HEK293T (cell line): ENCODE results near the gene POU2F3.

ENCODE experiments used
- CTCF ChIA-PET: fragments of 350-600 bp; formaldehyde crosslinking; extraction: SDS; loops from one replicate; lab custom pipeline; 2021; ENCODE audit warnings: antibody characterized with exemption, inconsistent platforms; lab: Yijun Ruan, JAX
- POLR2A ChIA-PET: fragments of 350-600 bp; formaldehyde crosslinking; extraction: SDS; loops from one replicate; lab custom pipeline; 2020; ENCODE audit warnings: antibody characterized with exemption, inconsistent platforms; lab: Yijun Ruan, JAX
- DNase-seq: peaks from one replicate; pipeline ENCODE4 v3.0.0; 2012; ENCODE audit warnings: mixed read lengths; ENCODE audit errors: extremely low spot score
- ARNT ChIP-seq: fragments of 450-650 bp; IDR thresholded peaks from 2 replicates; pipeline ENCODE4 v1.6.1; 2017; ENCODE audit warnings: mild to moderate bottlenecking
- BHLHE40 ChIP-seq: fragments of 450-650 bp; IDR thresholded peaks from 2 replicates; pipeline ENCODE4 v1.6.1; 2016; ENCODE audit warnings: mild to moderate bottlenecking, moderate library complexity, borderline replicate concordance
- CTBP1 ChIP-seq: fragments of 450-650 bp; IDR thresholded peaks from 2 replicates; pipeline ENCODE4 v1.6.1; 2016; ENCODE audit warnings: borderline replicate concordance
- ELF4 ChIP-seq: fragments of 450-650 bp; IDR thresholded peaks from 2 replicates; pipeline ENCODE4 v1.6.1; 2017; ENCODE audit warnings: antibody characterized with exemption
- FOXA1 ChIP-seq: fragments of 450-650 bp; IDR thresholded peaks from 2 replicates; pipeline ENCODE4 v1.6.1; 2016; ENCODE audit warnings: mild to moderate bottlenecking
- FOXK2 ChIP-seq: fragments of 450-650 bp; IDR thresholded peaks from 2 replicates; pipeline ENCODE4 v1.6.1; 2016; ENCODE audit warnings: mild to moderate bottlenecking
- FOXM1 ChIP-seq: fragments of 450-650 bp; IDR thresholded peaks from 2 replicates; pipeline ENCODE4 v1.6.1; 2017; ENCODE audit warnings: mild to moderate bottlenecking, borderline replicate concordance
- HDGF ChIP-seq: fragments of 450-650 bp; IDR thresholded peaks from 2 replicates; pipeline ENCODE4 v1.6.1; 2017; ENCODE audit warnings: antibody characterized with exemption, borderline replicate concordance
- L3MBTL2 ChIP-seq: fragments of 450-650 bp; conservative IDR thresholded peaks from 2 replicates; pipeline ENCODE4 v1.6.1; 2016; ENCODE audit warnings: mild to moderate bottlenecking
- LEF1 ChIP-seq: fragments of 450-650 bp; IDR thresholded peaks from 2 replicates; pipeline ENCODE4 v1.6.1; 2017; ENCODE audit warnings: mild to moderate bottlenecking, borderline replicate concordance
- PKNOX1 ChIP-seq: fragments of 450-650 bp; IDR thresholded peaks from 2 replicates; pipeline ENCODE4 v1.6.1; 2016
- SP1 ChIP-seq: fragments of 450-650 bp; IDR thresholded peaks from 2 replicates; pipeline ENCODE4 v1.6.1; 2017
- SUZ12 ChIP-seq: fragments of 450-650 bp; IDR thresholded peaks from 2 replicates; pipeline ENCODE4 v1.6.1; 2016; ENCODE audit warnings: mild to moderate bottlenecking
- TARDBP ChIP-seq: fragments of 450-650 bp; IDR thresholded peaks from 2 replicates; pipeline ENCODE4 v1.6.1; 2016
- ZNF384 ChIP-seq: fragments of 450-650 bp; IDR thresholded peaks from 2 replicates; pipeline ENCODE4 v1.6.1; 2016

Gene POU2F3

GRCh38 chr11:120281143-120281795 is 41.3 kb downstream of the POU2F3 start:
- DNase-seq: no peak
- POLR2A ChIA-PET: no interaction called here
- CTCF ChIA-PET: no interaction called here
- no peak for TF ChIP-seq ARNT
- TF ChIP-seq SP1: no peak
- TF ChIP-seq HDGF: no peak
- no peak for TF ChIP-seq FOXK2

GRCh38 chr11:120283124-120283523 is 43.2 kb downstream of the POU2F3 start:
- TF ChIP-seq LEF1 (no peak), ARNT (no peak), FOXK2 (no peak), ELF4 (no peak), CTBP1 (no peak), HDGF (no peak), TARDBP (no peak), SP1 (no peak), FOXA1 (no peak), SUZ12 (no peak), PKNOX1 (no peak), FOXM1 (no peak), L3MBTL2 (no peak)
- ChIA-PET POLR2A (no interaction called here), CTCF (interaction anchor here (1.1 kb wide), 1 partner anchor 53 kb away, joined by 4 read pairs; no protein-coding TSS in a partner anchor)

GRCh38 chr11:120284272-120284671 is 44.3 kb downstream of the POU2F3 start:
- no peak for DNase-seq
- POLR2A ChIA-PET: no interaction called here
- CTCF ChIA-PET: no interaction called here
- no peak for TF ChIP-seq ARNT

More at GRCh38 chr11:120283124-120283523, 43.2 kb downstream of the POU2F3 start:
- no peak for DNase-seq

GRCh38 chr11:120285256-120285655 is 45.3 kb downstream of the POU2F3 start:
- CTCF ChIA-PET: no interaction called here
- TF ChIP-seq SP1 (no peak), L3MBTL2 (no peak), FOXM1 (no peak), LEF1 (no peak), PKNOX1 (no peak), TARDBP (no peak), BHLHE40 (no peak), ZNF384 (no peak), ELF4 (no peak), HDGF (no peak), FOXA1 (no peak), FOXK2 (no peak), CTBP1 (no peak), SUZ12 (no peak), ARNT (no peak)
- DNase-seq: no peak
- POLR2A ChIA-PET: no interaction called here

- DNase-seq: no peak
- POLR2A ChIA-PET: no interaction called here
- CTCF ChIA-PET: interaction anchor here (0.8 to 1.8 kb wide), 4 partner anchors 12 to 59 kb away, joined by 5 to 7 read pairs (median 6); no protein-coding TSS in a partner anchor
- TF ChIP-seq TARDBP (no peak), BHLHE40 (no peak), ELF4 (no peak), PKNOX1 (no peak), LEF1 (no peak), FOXM1 (no peak), SP1 (no peak), ZNF384 (no peak), L3MBTL2 (no peak)
Observed at GRCh38 chr11:120288021-120288420, 48.1 kb downstream of the POU2F3 start.

- CTCF ChIA-PET: interaction anchor here (2.1 kb wide), 1 partner anchor 11 kb away, joined by 8 read pairs; no protein-coding TSS in a partner anchor
- DNase-seq: no peak
- TF ChIP-seq ZNF384 (no peak), CTBP1 (no peak), BHLHE40 (no peak), L3MBTL2 (no peak), FOXK2 (no peak), TARDBP (no peak), PKNOX1 (no peak), SP1 (no peak), ARNT (no peak)
- POLR2A ChIA-PET: interaction anchor here (1.2 kb wide), 1 partner anchor 40 kb away, joined by 3 read pairs; no protein-coding TSS in a partner anchor
Observed at GRCh38 chr11:120289426-120289825, 49.5 kb downstream of the POU2F3 start.
